ENCODE results near the gene COL8A1. TPM values are rescaled to one million over a fixed set of nuclear protein-coding genes. Genes with fewer than 3 reads are reported as not detected.

COL8A1 gene
- total RNA-seq, 1 experiment from 2014 or later, result 0.07 TPM

DNA sequence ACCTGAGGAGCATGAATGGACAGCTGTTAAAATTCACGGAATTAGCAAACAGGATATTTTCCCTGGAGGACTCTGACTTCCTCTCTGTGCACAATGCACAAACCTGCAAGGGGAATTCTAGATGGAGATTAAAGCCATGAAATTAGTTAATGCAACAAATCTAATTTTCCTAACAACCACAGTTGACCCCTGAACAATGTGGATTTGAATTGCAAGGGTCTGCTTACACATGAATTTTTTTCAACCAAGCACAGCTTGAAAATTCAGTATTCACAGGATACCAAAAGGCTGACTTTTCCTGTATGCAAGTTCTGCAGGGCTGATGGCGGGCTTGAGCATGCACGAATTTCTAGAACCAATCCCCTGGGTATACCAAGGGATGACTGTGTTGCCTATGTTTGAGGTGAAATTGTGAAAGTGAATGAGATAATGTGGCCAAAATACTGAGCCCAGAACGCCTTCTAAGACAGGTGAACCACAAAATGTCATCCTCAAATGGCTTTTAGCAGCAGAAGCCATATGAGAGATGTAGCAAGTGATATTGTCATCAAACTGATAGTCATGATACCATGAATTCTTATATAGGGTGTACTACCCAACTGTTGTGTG, 52.5 kb downstream of the COL8A1 start:
- POLR2A ChIA-PET, result interaction anchor here (0.6 kb wide), 1 partner anchor 53 kb away, joined by 4 read pairs; no protein-coding TSS in a partner anchor
- no peak overlapping the region for H3K27ac ChIP-seq (ENCODE audit: low read depth, low read length)
- no peaks in the 10 kb centered on the region for H3K4me1 ChIP-seq (ENCODE audit: control insufficient read depth in 1 of 2, insufficient read depth in 2 of 2, low read length in 2 of 2)
- no peak for TF ChIP-seq ZFX (IDR thresholded peaks at IDR 0.05)
- no peak for TF ChIP-seq RAD21 (IDR thresholded peaks at IDR 0.05; ENCODE audit: low read depth)
- no peak for TF ChIP-seq POLR2AphosphoS5 (IDR thresholded peaks at IDR 0.05; ENCODE audit: low read depth, low read length)
- TF ChIP-seq, protein P1, sequence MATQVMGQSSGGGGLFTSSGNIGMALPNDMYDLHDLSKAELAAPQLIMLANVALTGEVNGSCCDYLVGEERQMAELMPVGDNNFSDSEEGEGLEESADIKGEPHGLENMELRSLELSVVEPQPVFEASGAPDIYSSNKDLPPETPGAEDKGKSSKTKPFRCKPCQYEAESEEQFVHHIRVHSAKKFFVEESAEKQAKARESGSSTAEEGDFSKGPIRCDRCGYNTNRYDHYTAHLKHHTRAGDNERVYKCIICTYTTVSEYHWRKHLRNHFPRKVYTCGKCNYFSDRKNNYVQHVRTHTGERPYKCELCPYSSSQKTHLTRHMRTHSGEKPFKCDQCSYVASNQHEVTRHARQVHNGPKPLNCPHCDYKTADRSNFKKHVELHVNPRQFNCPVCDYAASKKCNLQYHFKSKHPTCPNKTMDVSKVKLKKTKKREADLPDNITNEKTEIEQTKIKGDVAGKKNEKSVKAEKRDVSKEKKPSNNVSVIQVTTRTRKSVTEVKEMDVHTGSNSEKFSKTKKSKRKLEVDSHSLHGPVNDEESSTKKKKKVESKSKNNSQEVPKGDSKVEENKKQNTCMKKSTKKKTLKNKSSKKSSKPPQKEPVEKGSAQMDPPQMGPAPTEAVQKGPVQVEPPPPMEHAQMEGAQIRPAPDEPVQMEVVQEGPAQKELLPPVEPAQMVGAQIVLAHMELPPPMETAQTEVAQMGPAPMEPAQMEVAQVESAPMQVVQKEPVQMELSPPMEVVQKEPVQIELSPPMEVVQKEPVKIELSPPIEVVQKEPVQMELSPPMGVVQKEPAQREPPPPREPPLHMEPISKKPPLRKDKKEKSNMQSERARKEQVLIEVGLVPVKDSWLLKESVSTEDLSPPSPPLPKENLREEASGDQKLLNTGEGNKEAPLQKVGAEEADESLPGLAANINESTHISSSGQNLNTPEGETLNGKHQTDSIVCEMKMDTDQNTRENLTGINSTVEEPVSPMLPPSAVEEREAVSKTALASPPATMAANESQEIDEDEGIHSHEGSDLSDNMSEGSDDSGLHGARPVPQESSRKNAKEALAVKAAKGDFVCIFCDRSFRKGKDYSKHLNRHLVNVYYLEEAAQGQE (IDR thresholded peaks at IDR 0.05; ENCODE audit: low read depth), result no peak
- no peak for TF ChIP-seq FOSL1 (IDR thresholded peaks at IDR 0.05; ENCODE audit: low read depth)
- no peak for TF ChIP-seq JUND (IDR thresholded peaks at IDR 0.05)
- TF ChIP-seq ZBTB33 (IDR thresholded peaks at IDR 0.05; ENCODE audit: extremely low read depth, insufficient replicate concordance, low read length), result no peak
- TF ChIP-seq ELF1 (IDR thresholded peaks at IDR 0.05; ENCODE audit: borderline replicate concordance, low read depth), result no peak
- no peak for TF ChIP-seq SRF (IDR thresholded peaks at IDR 0.05; ENCODE audit: low read depth)
- no peak for TF ChIP-seq EGR1 (IDR thresholded peaks at IDR 0.05; ENCODE audit: low read depth)
- TF ChIP-seq SP1 (IDR thresholded peaks at IDR 0.05; ENCODE audit: low read depth), result no peak
- no peak for TF ChIP-seq CEBPB (IDR thresholded peaks at IDR 0.05; ENCODE audit: low read depth)
- TF ChIP-seq TCF7L2 (IDR thresholded peaks at IDR 0.05; ENCODE audit: borderline replicate concordance, extremely low read depth, insufficient read depth, insufficient read length), result no peak
- no peak overlapping the region for H3K9ac ChIP-seq (ENCODE audit: low read length)
- H3K4me2 ChIP-seq (ENCODE audit: low read length), result no peak overlapping the region
- ATAC-seq (no peak), DNase-seq (ENCODE audit: low read depth, low spot score) (no peak)
- H4K20me1 ChIP-seq (ENCODE audit: insufficient read depth), result no peaks in the 10 kb centered on the region
- no peaks in the 10 kb centered on the region for H3K9me3 ChIP-seq (ENCODE audit: control insufficient read depth in 1 of 2, insufficient read depth in 1 of 2, low read depth in 1 of 2, low read length in 2 of 2)
- no peaks in the 10 kb centered on the region for H3K36me3 ChIP-seq (ENCODE audit: control insufficient read depth in 1 of 2, insufficient read depth in 2 of 2, low read length in 2 of 2)
- BruUV-seq (replicated peaks), result no TSS peak
- H3K79me2 ChIP-seq (ENCODE audit: insufficient read depth, low read length), result no peaks in the 10 kb centered on the region
- H2AFZ ChIP-seq (ENCODE audit: low read depth, low read length, poor library complexity, severe bottlenecking), result no peak overlapping the region
- CTCF ChIA-PET, result no interaction called here
- H3K27me3 ChIP-seq (ENCODE audit: insufficient read depth, low read length), result peaks cover 31% of the 10 kb centered on the region
- intact Hi-C loops (cut with micrococcal nuclease), result no loop called here
- no peak overlapping the region for H3K4me3 ChIP-seq (replicated peaks in 1 of 2; ENCODE audit: low read depth in 1 of 2, low read length in 2 of 2)
- H3K9me2 ChIP-seq (ENCODE audit: insufficient read depth), result no peaks in the 10 kb centered on the region
- RAD21 ChIA-PET (ENCODE audit: low non-redundant PET in 1 of 2, low total read pairs in 2 of 2, uncharacterized antibody in 2 of 2, unreplicated experiment in 2 of 2), result no interaction called here

All from HCT116 (cell line).